HG03520 (cell line): ENCODE measurements around the gene NBEA.

Source experiments
- ATAC-seq: cut with Tn5 transposase; IDR thresholded peaks from one replicate; pipeline ENCODE4 v1.9.1; 2021; ENCODE audit warnings: mild to moderate bottlenecking, moderate library complexity; ENCODE audit not compliant: unreplicated experiment

Gene NBEA

GRCh38 chr13:35695448-35695770 is 753.3 kb downstream of the NBEA start:
- ATAC-seq: no peak

- ATAC-seq: no peak
Measured at GRCh38 chr13:35697186-35697730, 755.2 kb downstream of the NBEA start.

- ATAC-seq: no peak
Measured at GRCh38 chr13:35698911-35699576, 757.0 kb downstream of the NBEA start.

GRCh38 chr13:35699825-35700510 is 757.9 kb downstream of the NBEA start:
- no peak for ATAC-seq

GRCh38 chr13:35700671-35701070 is 758.6 kb downstream of the NBEA start:
- no peak for ATAC-seq

GRCh38 chr13:35702316-35702715 is 760.2 kb downstream of the NBEA start:
- ATAC-seq: no peak

GRCh38 chr13:35703061-35703460 is 761.0 kb downstream of the NBEA start:
- no peak for ATAC-seq

- ATAC-seq: no peak
Measured at GRCh38 chr13:35704331-35704730, 762.3 kb downstream of the NBEA start.

- ATAC-seq: no peak
Measured at GRCh38 chr13:35706281-35706680, 764.2 kb downstream of the NBEA start.

GRCh38 chr13:35706721-35707120 is 764.7 kb downstream of the NBEA start:
- ATAC-seq: no peak

GRCh38 chr13:35711909-35712308 is 769.8 kb downstream of the NBEA start:
- no peak for ATAC-seq

GRCh38 chr13:35712907-35713761 is 771.1 kb downstream of the NBEA start:
- ATAC-seq: no peak

- ATAC-seq: no peak
Measured at GRCh38 chr13:35714121-35714520, 772.1 kb downstream of the NBEA start.

GRCh38 chr13:35714588-35715377 is 772.7 kb downstream of the NBEA start:
- ATAC-seq: no peak

- no peak for ATAC-seq
Measured at GRCh38 chr13:35716186-35716585, 774.1 kb downstream of the NBEA start.

GRCh38 chr13:35716729-35717128 is 774.7 kb downstream of the NBEA start:
- ATAC-seq: no peak

- no peak for ATAC-seq
Measured at GRCh38 chr13:35718084-35718483, 776.0 kb downstream of the NBEA start.

GRCh38 chr13:35720290-35720689 is 778.2 kb downstream of the NBEA start:
- ATAC-seq: no peak

GRCh38 chr13:35720690-35721554 is 778.9 kb downstream of the NBEA start:
- no peak for ATAC-seq
